HFFc6 (cell line): ENCODE results near the gene ARHGAP9. TPM values are rescaled to one million over a fixed set of nuclear protein-coding genes. Genes with fewer than 3 reads are reported as not detected.

Experiments
- DNase-seq: peaks from one replicate; pipeline ENCODE4 v3.0.0-alpha.2; 2018
- H3K27ac Mint-ChIP-seq: 2 replicates; pipeline ENCODE4 v1.8.0; 2020; ENCODE audit warnings: mild to moderate bottlenecking, mixed read lengths
- H3K27me3 Mint-ChIP-seq: 2 replicates; pipeline ENCODE4 v1.8.0; 2021; ENCODE audit warnings: mild to moderate bottlenecking, moderate library complexity, mixed read lengths; ENCODE audit not compliant: insufficient read depth
- H3K36me3 Mint-ChIP-seq: 2 replicates; pipeline ENCODE4 v1.8.0; 2021; ENCODE audit warnings: low read depth, mixed read lengths
- H3K4me1 Mint-ChIP-seq: 2 replicates; pipeline ENCODE4 v1.8.0; 2020; ENCODE audit warnings: low read depth, mixed read lengths
- H3K4me3 Mint-ChIP-seq: 2 replicates; pipeline ENCODE4 v1.8.0; 2020; ENCODE audit warnings: mild to moderate bottlenecking, moderate library complexity, mixed read lengths
- H3K9me3 Mint-ChIP-seq: 2 replicates; pipeline ENCODE4 v1.8.0; 2020; ENCODE audit warnings: mild to moderate bottlenecking, mixed read lengths
- total RNA-seq, 6 experiments: library from RNA; stranded (reverse); fragmentation: NEBNext Ultra II Directional; extraction: Animal tissue kit (Norgen Biotek cat#: 25700); gene quantifications; 2 replicates in 1 of 6; 3 replicates in 5 of 6; pipeline ENCODE4 v1.2.3, GENCODE V29; 2021
- TF ChIP-seq, protein P1 (sequence below): fragments of 200-600 bp; sonication (generic); IDR thresholded peaks from 2 replicates; pipeline ENCODE4 v1.5.0; 2021; ENCODE audit warnings: antibody characterized with exemption, mild to moderate bottlenecking

Gene ARHGAP9
- total RNA-seq, 6 experiments from 2014 or later, result 0.11 to 0.85 (median 0.21) TPM; not detected in 1

DNA sequence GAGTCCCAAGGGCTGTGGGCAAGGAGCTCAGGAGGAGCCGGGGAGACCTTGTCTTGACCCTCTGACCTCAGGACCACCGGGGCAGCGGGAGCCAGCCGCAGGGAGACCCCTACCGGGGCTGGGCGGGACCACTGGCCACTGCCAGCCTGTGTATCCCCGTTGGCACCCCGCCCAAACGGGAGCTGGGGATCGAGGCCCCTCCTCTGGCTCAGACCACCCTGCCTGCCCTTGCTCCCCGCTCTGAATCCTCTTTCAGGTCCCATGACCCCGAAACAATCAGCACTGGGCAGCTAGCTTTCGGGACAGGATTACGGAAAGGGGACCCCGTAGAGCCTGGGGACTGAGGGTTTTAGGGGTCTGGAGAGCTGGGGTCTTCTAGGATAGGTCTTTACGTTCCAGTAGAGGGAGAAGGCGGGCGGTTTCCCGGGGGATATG is 18.8 kb downstream of the ARHGAP9 start:
- TF ChIP-seq, protein P1, sequence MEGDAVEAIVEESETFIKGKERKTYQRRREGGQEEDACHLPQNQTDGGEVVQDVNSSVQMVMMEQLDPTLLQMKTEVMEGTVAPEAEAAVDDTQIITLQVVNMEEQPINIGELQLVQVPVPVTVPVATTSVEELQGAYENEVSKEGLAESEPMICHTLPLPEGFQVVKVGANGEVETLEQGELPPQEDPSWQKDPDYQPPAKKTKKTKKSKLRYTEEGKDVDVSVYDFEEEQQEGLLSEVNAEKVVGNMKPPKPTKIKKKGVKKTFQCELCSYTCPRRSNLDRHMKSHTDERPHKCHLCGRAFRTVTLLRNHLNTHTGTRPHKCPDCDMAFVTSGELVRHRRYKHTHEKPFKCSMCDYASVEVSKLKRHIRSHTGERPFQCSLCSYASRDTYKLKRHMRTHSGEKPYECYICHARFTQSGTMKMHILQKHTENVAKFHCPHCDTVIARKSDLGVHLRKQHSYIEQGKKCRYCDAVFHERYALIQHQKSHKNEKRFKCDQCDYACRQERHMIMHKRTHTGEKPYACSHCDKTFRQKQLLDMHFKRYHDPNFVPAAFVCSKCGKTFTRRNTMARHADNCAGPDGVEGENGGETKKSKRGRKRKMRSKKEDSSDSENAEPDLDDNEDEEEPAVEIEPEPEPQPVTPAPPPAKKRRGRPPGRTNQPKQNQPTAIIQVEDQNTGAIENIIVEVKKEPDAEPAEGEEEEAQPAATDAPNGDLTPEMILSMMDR, result 0 out of 2 replicates have a peak, but pooled peaks have one; percentile 15
- Mint-ChIP-seq H3K9me3 (no peaks in the 10 kb centered on the region), H3K27me3 (peaks cover 10% of the 10 kb centered on the region), H3K36me3 (no peaks in the 10 kb centered on the region), H3K4me3 (peak overlapping the region; percentile 93), H3K4me1 (peaks cover 45% of the 10 kb centered on the region), H3K27ac (no peak overlapping the region)
- no peak for DNase-seq

DNA sequence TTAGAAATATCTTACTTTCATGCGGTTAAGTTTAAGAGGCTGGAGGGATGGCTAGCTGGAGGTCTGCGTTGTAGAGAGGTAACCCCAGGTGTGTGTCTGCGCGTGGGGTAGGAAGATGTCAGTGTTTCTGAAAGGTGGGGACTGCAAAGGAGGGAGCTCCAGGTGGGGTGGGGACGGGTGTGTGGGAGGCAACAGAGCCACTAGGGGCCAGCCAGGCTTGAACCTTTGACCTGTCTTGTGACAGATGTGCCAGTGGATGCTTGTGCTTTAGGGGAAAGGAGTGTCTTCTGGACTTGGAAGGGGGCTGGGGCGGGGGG is 19.2 kb downstream of the ARHGAP9 start:
- Mint-ChIP-seq H3K36me3 (no peaks in the 10 kb centered on the region), H3K4me3 (peak overlapping the region; percentile 93), H3K27ac (no peak overlapping the region), H3K9me3 (no peaks in the 10 kb centered on the region), H3K27me3 (peaks cover 10% of the 10 kb centered on the region), H3K4me1 (peaks cover 49% of the 10 kb centered on the region)
- no peak for DNase-seq
- TF ChIP-seq, protein P1, result no peak

DNA sequence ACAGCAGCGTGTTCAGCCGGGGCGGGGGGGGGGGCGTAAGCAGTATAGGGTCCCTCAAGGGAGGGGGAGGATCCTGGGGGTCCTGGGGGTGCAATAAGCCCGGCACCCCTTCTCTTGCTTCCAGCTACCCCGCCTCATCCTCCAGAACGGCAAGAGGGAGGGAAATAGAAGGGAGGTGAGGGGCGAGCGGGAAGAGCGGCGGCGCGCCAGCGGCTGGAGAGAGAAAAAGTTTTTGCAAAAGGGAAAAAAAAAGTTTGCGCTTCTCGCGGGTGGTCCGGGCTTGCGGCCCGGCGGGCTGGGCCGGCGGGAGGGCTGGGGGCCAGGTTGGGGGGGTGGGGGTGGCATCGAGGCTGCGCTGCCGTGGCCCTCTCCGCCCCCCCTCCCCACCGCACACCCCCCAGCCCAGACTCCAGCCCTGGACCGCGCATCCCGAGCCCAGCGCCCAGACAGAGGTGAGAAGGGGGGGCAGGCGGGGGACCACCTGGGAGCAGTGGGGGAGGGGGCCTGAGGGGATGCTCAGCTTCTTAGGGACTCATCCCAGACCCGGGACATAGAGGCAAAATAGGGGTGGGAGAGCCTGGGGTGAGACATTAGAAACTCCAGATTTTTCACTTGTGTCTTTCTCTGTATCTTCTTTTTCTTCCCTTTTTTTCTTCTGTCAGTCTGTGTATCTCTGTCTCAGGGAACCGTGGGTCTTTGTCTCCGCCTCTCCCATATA is 19.8 kb downstream of the ARHGAP9 start, which contains the start of gene GLI1:
TSS of gene GLI1 (plus strand) at position 36 of the 718 bp plus-strand sequence. CDS start 3,907 bp downstream, outside the sequence.
- peaks cover 10% of the 10 kb centered on the region for H3K27me3 Mint-ChIP-seq
- TF ChIP-seq, protein P1, result no peak
- peak within 1 kb of the TSS; percentile 95 for H3K27ac Mint-ChIP-seq
- DNase-seq, result no peak
- H3K4me3 Mint-ChIP-seq, result peak within 1 kb of the TSS; percentile 93
- no peaks in the 10 kb centered on the region for H3K9me3 Mint-ChIP-seq
- H3K36me3 Mint-ChIP-seq, result no peaks in the 10 kb centered on the region
- H3K4me1 Mint-ChIP-seq, result peaks cover 54% of the 10 kb centered on the region

DNA sequence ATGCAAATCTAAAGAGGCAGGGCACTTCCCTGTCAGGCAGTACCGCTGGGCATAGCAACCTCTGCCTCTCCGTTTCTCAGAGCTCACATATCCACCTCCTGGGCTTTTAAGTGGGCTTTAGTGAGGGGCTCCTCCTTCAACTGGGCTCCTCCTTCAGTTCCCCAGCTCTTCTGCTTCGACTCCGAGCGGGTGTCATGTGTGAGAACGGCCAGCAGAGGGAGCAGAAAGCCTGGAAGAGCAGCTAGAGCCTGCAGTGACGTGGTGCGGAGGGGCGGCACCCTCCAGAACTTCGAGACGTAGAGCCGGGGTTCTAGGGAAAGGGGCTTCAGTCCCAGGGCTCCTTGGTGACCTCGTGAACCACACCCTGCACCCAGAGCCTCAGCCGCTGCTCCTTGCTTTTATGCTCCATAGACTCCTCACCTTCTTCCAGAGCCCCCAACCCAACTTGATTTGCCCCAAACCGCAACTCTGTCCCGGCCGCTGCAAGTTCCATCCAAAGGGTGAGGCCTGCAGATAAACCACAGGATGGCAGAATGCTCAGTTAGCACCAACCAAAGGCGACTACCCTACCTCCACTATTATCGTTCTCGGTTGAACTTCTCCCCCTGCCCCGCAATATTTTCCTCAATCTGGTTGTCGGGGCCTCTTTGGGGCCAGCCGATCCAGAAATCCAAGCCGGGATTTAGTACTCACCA is 20.5 kb downstream of the ARHGAP9 start:
- Mint-ChIP-seq H3K27me3 (peaks cover 10% of the 10 kb centered on the region), H3K4me3 (peak overlapping the region; percentile 93), H3K4me1 (peaks cover 61% of the 10 kb centered on the region), H3K9me3 (no peaks in the 10 kb centered on the region), H3K36me3 (no peaks in the 10 kb centered on the region), H3K27ac (peak overlapping the region; percentile 95)
- TF ChIP-seq, protein P1, result peak; percentile 96
- DNase-seq, result peak; percentile 95

DNA sequence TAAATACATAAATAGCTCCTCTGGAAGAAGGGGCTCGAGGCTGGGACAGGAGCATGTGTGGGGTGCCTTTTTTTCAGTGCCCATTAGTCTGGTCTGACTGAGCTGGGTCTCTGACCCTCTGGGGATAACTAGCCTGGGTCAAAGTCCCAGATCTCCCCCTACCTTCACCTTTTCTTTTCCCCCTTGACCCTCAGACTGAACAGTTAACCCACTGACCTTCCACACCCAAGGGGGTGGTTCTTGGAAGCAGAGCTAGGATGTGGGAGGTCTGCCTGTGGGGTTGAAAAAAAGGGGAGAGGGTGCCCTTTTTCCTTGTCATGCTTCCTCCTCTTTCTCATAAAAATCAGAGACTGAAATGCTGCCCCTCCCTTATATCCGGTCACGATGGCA is 21.0 kb downstream of the ARHGAP9 start:
- peaks cover 10% of the 10 kb centered on the region for H3K27me3 Mint-ChIP-seq
- TF ChIP-seq, protein P1, result no peak

More for the DNA sequence above, 21.0 kb downstream of the ARHGAP9 start:
- peak overlapping the region; percentile 95 for H3K27ac Mint-ChIP-seq
- H3K9me3 Mint-ChIP-seq, result no peaks in the 10 kb centered on the region
- DNase-seq, result no peak
- no peaks in the 10 kb centered on the region for H3K36me3 Mint-ChIP-seq
- H3K4me1 Mint-ChIP-seq, result peaks cover 61% of the 10 kb centered on the region
- H3K4me3 Mint-ChIP-seq, result peak overlapping the region; percentile 93
